Measurements from ENCODE around the gene EDN1. TPM values are rescaled to one million over a fixed set of nuclear protein-coding genes. Genes with fewer than 3 reads are reported as not detected.

EDN1 gene
- total and polyA plus RNA-seq, 5 donors from 2014 or later = 1.1 TPM; not detected in 4

DNA sequence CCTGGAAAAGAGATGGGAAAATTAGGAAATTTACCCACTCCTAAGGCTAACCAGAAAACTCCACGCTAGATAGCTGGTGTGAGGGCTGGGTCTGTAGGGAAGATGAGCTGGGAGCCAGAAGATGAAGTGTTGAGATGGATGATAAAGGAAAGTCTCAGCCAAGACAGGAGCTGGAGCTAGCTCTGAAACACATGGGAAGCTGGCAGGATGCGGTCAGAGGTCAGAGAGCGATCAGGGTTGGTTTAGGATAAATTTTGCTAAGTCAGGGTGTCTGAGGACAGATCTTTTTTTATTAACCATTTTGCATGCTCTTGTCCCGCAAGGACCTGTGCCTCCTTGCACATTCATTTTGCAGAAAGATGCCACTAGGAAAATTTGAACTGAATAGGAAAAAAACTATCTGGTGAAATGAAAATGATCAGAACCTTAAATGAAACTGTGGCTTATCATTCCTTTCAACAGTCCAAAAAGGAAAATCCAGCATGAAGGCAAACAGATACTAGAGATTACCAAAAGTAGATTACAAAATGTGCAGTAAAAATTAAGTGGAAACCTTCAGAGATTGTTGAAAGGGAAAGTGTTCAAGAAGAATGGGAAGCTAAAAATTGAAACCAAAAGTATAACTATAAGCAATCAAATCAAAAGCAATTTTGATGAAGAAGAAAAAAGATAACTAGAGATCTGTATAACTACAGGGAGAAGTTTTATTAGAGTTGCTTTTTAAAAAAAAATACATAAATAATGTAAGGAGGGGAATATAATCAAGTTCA lies 10.7 kb upstream of the EDN1 start:
- peaks cover 0 to 4% (median 1%) of the 10 kb centered on the region in 4 donors for H3K4me1 Mint-ChIP-seq
- H3K27me3 Mint-ChIP-seq = peaks cover 54% of the 10 kb centered on the region
- DNase-seq (no peak), ATAC-seq (ENCODE audit: low read depth in 2 of 2) (no peak)
- no peak overlapping the region for H3K27ac Mint-ChIP-seq
- H3K27me3 ChIP-seq (ENCODE audit: control insufficient read depth, insufficient read depth, low read length) = peaks cover 9% of the 10 kb centered on the region
- peaks cover 4% of the 10 kb centered on the region for H3K36me3 Mint-ChIP-seq
- H3K4me1 ChIP-seq (ENCODE audit: control insufficient read depth, insufficient read depth, low read length, poor library complexity, severe bottlenecking) = no peaks in the 10 kb centered on the region
- peaks cover 0 to 3% (median 0%) of the 10 kb centered on the region in 7 donors for H3K9me3 Mint-ChIP-seq
- no peak overlapping the region for H3K27ac ChIP-seq (ENCODE audit: insufficient read depth, low read length, poor library complexity, severe bottlenecking)
- H3K4me3 ChIP-seq (ENCODE audit: low read depth, low read length) = no peak overlapping the region
- no peak overlapping the region for H3K4me3 Mint-ChIP-seq
- H3K36me3 ChIP-seq (ENCODE audit: control insufficient read depth, insufficient read depth, low read length) = no peaks in the 10 kb centered on the region
- H3K9me3 ChIP-seq (ENCODE audit: control insufficient read depth in 2 of 2, low read length in 2 of 2) = no peaks in the 10 kb centered on the region

DNA sequence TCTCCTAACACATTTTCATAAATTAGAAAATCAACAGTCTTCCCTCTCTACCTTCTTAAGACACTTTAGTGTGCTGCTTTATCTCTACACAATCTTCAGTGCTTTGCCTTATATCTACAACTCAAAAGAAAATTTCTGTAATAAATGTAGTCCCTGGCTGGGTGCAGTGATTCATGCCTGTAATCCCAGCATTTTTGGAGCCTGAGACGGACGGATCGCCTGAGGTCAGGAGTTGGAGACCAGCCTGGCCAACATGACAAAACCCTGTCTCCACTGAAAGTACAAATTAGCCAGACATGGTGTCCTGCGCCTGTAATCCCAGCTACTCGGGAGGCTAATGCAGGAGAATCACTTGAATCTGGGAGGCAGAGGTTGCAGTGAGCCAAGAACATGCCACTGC lies 9.7 kb upstream of the EDN1 start:
- Mint-ChIP-seq H3K4me1 (peaks cover 0 to 4% (median 1%) of the 10 kb centered on the region in 4 donors), H3K27ac (no peak overlapping the region), H3K9me3 (peaks cover 0 to 3% (median 0%) of the 10 kb centered on the region in 7 donors), H3K27me3 (peaks cover 62% of the 10 kb centered on the region), H3K4me3 (no peak overlapping the region), H3K36me3 (peaks cover 4% of the 10 kb centered on the region)
- no peaks in the 10 kb centered on the region for H3K9me3 ChIP-seq (ENCODE audit: control insufficient read depth in 2 of 2, low read length in 2 of 2)
- H3K4me1 ChIP-seq (ENCODE audit: control insufficient read depth, insufficient read depth, low read length, poor library complexity, severe bottlenecking) = no peaks in the 10 kb centered on the region
- ATAC-seq (ENCODE audit: low read depth in 2 of 2) (no peak), DNase-seq (no peak)
- no peak overlapping the region for H3K27ac ChIP-seq (ENCODE audit: insufficient read depth, low read length, poor library complexity, severe bottlenecking)
- no peak overlapping the region for H3K4me3 ChIP-seq (ENCODE audit: low read depth, low read length)
- no peaks in the 10 kb centered on the region for H3K36me3 ChIP-seq (ENCODE audit: control insufficient read depth, insufficient read depth, low read length)
- H3K27me3 ChIP-seq (ENCODE audit: control insufficient read depth, insufficient read depth, low read length) = peaks cover 9% of the 10 kb centered on the region

DNA sequence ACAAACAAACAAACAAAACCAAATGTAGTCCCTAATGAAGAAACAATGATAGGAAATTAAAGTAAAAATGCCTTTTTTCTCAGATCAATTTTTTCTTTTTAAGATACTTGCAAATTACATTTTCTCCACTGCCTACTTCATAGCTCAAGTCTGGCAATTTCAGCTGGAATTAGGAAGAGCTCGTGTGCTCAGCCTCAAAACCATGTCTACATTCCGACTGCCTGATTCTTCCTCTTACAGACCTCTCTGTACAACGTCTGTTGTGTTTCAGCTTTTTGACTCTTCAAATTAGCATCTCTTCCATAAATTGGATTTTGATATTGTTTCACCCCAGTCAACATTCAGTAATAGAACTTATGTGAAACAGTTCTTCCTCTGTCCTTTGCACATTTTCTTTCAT lies 9.3 kb upstream of the EDN1 start:
- H3K4me1 Mint-ChIP-seq = peaks cover 0 to 4% (median 1%) of the 10 kb centered on the region in 4 donors
- H3K27ac ChIP-seq (ENCODE audit: insufficient read depth, low read length, poor library complexity, severe bottlenecking) = no peak overlapping the region
- ATAC-seq (ENCODE audit: low read depth in 2 of 2) = no peak
- H3K9me3 Mint-ChIP-seq = peaks cover 0 to 3% (median 0%) of the 10 kb centered on the region in 7 donors
- no peaks in the 10 kb centered on the region for H3K36me3 ChIP-seq (ENCODE audit: control insufficient read depth, insufficient read depth, low read length)
- H3K4me3 ChIP-seq (ENCODE audit: low read depth, low read length) = no peak overlapping the region
- H3K27me3 ChIP-seq (ENCODE audit: control insufficient read depth, insufficient read depth, low read length) = peaks cover 9% of the 10 kb centered on the region
- H3K4me3 Mint-ChIP-seq = no peak overlapping the region
- peaks cover 4% of the 10 kb centered on the region for H3K36me3 Mint-ChIP-seq
- peaks cover 62% of the 10 kb centered on the region for H3K27me3 Mint-ChIP-seq
- no peaks in the 10 kb centered on the region for H3K9me3 ChIP-seq (ENCODE audit: control insufficient read depth in 2 of 2, low read length in 2 of 2)
- H3K4me1 ChIP-seq (ENCODE audit: control insufficient read depth, insufficient read depth, low read length, poor library complexity, severe bottlenecking) = no peaks in the 10 kb centered on the region
- no peak for DNase-seq
- H3K27ac Mint-ChIP-seq = no peak overlapping the region

DNA sequence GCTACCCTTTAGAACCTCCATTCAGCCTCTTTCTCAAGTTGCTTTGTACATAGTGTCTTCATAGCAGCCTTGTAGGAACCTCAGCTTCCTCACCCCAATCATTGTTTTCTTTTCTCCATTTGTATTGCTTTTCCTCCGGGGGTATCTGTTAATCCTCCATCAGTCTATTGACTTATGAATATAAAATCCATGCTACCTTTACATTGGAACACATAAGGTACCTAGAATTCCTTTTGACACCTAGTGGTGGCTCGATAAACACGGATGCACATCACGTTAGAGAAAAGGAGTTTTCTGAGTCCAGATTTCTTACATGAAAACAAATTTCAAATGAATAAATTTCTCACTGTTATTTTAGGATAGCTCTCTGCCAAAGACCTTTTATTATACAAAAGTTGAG lies 6.3 kb upstream of the EDN1 start:
- Mint-ChIP-seq H3K27me3 (peaks cover 46% of the 10 kb centered on the region), H3K27ac (no peak overlapping the region), H3K36me3 (no peaks in the 10 kb centered on the region), H3K9me3 (peaks cover 0 to 1% (median 0%) of the 10 kb centered on the region in 7 donors), H3K4me1 (peaks cover 0 to 3% (median 0%) of the 10 kb centered on the region in 4 donors), H3K4me3 (no peak overlapping the region)
- DNase-seq (no peak), ATAC-seq (ENCODE audit: low read depth in 2 of 2) (no peak)
- Histone ChIP-seq H3K4me1 (ENCODE audit: control insufficient read depth, insufficient read depth, low read length, poor library complexity, severe bottlenecking) (no peaks in the 10 kb centered on the region), H3K27me3 (ENCODE audit: control insufficient read depth, insufficient read depth, low read length) (peaks cover 6% of the 10 kb centered on the region), H3K9me3 (ENCODE audit: control insufficient read depth in 2 of 2, low read length in 2 of 2) (no peaks in the 10 kb centered on the region), H3K4me3 (ENCODE audit: low read depth, low read length) (no peak overlapping the region), H3K36me3 (ENCODE audit: control insufficient read depth, insufficient read depth, low read length) (no peaks in the 10 kb centered on the region), H3K27ac (ENCODE audit: insufficient read depth, low read length, poor library complexity, severe bottlenecking) (no peak overlapping the region)

DNA sequence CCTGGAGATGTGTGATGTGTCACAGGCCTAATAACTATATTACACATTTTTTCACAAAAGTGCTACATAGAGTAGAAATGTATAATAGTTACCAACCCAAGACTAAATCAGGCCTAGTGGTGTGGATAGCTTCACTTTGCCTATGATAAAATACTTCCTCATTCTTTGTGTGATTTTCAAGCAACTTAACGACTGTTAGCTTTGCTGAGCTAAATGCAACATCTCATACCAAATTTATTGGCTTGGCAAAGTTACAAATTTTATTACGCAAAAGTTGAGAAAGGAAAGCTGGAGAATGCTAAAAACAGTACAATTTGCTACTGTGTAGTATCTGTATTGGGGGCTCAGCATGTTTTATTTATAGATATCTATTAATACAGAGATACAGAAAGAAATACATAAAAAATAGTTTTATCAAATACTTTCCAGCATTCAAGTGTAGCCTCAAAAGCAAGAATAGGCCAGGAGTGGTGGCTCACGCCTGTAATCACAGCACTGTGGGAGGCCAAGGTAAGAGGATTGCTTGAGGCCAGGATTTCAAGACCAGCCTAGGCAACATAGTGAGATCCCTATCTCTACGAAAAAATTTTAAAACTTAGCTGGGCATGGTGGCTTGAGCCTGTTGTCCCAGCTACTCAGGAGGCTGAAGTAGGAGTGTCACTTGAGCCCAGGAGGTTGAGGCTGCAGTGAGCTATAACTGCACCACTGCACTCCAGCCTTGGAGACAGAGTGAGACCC lies 3.6 kb upstream of the EDN1 start:
- Mint-ChIP-seq H3K27ac (no peak overlapping the region), H3K4me1 (peaks cover 10 to 18% (median 13%) of the 10 kb centered on the region in 4 donors), H3K36me3 (no peaks in the 10 kb centered on the region), H3K9me3 (peaks cover 0 to 1% (median 0%) of the 10 kb centered on the region in 7 donors), H3K27me3 (peaks cover 52% of the 10 kb centered on the region), H3K4me3 (no peak overlapping the region)
- no peaks in the 10 kb centered on the region for H3K36me3 ChIP-seq (ENCODE audit: control insufficient read depth, insufficient read depth, low read length)
- no peak for DNase-seq
- H3K4me3 ChIP-seq (ENCODE audit: low read depth, low read length) = no peak overlapping the region
- H3K27me3 ChIP-seq (ENCODE audit: control insufficient read depth, insufficient read depth, low read length) = peaks cover 6% of the 10 kb centered on the region
- H3K27ac ChIP-seq (ENCODE audit: insufficient read depth, low read length, poor library complexity, severe bottlenecking) = no peak overlapping the region
- no peaks in the 10 kb centered on the region for H3K9me3 ChIP-seq (ENCODE audit: control insufficient read depth in 2 of 2, low read length in 2 of 2)
- ATAC-seq (ENCODE audit: low read depth in 2 of 2) = no peak
- H3K4me1 ChIP-seq (ENCODE audit: control insufficient read depth, insufficient read depth, low read length, poor library complexity, severe bottlenecking) = peaks cover 14% of the 10 kb centered on the region

DNA sequence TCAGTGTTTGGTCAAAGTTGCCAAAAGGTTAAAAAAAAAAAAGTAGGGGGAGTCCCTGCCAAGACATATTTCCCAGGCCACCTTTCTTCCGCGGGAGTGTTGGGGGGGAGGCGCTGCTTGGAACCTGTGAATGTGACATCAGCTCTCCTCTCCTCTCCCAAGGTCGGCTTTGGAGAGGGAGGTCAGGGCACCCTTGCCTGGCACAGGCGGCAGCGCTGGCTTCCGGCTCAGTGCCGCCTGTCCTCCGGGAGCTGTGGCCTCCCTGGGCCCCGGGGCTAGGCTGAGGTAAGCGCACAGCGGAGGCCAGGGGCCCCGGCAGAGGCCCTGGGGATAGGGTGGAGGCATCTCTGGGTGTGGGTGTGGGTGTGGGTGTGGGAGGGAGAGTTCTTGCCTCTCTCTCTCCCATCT lies 1.9 kb upstream of the EDN1 start:
- Histone ChIP-seq H3K27me3 (ENCODE audit: control insufficient read depth, insufficient read depth, low read length) (peaks cover 18% of the 10 kb centered on the region), H3K9me3 (ENCODE audit: control insufficient read depth in 2 of 2, low read length in 2 of 2) (no peaks in the 10 kb centered on the region), H3K4me3 (ENCODE audit: low read depth, low read length) (no peak overlapping the region), H3K36me3 (ENCODE audit: control insufficient read depth, insufficient read depth, low read length) (no peaks in the 10 kb centered on the region), H3K4me1 (ENCODE audit: control insufficient read depth, insufficient read depth, low read length, poor library complexity, severe bottlenecking) (peaks cover 14% of the 10 kb centered on the region), H3K27ac (ENCODE audit: insufficient read depth, low read length, poor library complexity, severe bottlenecking) (no peak overlapping the region)
- Mint-ChIP-seq H3K9me3 (peaks cover 0 to 1% (median 0%) of the 10 kb centered on the region in 7 donors), H3K36me3 (peaks cover under 1% of the 10 kb centered on the region), H3K27me3 (peaks cover 60% of the 10 kb centered on the region), H3K27ac (no peak overlapping the region), H3K4me3 (no peak overlapping the region), H3K4me1 (peaks cover 10 to 19% (median 13%) of the 10 kb centered on the region in 4 donors)
- DNase-seq = no peak
- ATAC-seq (ENCODE audit: low read depth in 2 of 2) = no peak

DNA sequence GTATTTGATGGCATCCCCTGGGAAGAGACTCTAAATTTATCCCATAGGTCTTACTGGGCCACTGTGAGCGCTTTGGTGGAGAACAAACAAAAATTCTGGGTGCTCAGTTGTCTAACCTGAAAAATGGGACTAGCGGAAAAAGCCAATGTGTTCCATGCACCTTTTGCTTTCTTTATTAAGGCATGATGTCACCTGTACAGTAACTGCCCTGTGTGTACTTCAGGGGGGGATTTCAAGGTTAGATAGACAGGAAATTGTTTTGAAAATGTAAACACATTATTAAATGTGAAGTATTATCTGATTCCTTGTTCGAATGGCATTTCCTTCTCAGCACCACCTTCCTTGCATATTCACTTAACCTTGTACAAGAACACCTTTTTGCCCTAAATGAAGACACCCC lies 1.2 kb upstream of the EDN1 start:
- H3K4me3 Mint-ChIP-seq = peak overlapping the region in 3 of 4 donors; percentile 79 to 91 (median 87)
- peaks cover 24% of the 10 kb centered on the region for H3K27me3 ChIP-seq (ENCODE audit: control insufficient read depth, insufficient read depth, low read length)
- peaks cover 3% of the 10 kb centered on the region for H3K36me3 Mint-ChIP-seq
- no peak overlapping the region for H3K27ac ChIP-seq (ENCODE audit: insufficient read depth, low read length, poor library complexity, severe bottlenecking)
- ATAC-seq (ENCODE audit: low read depth in 2 of 2) (no peak), DNase-seq (no peak)
- no peak overlapping the region for H3K27ac Mint-ChIP-seq
- H3K4me3 ChIP-seq (ENCODE audit: low read depth, low read length) = no peak overlapping the region
- H3K36me3 ChIP-seq (ENCODE audit: control insufficient read depth, insufficient read depth, low read length) = no peaks in the 10 kb centered on the region
- no peaks in the 10 kb centered on the region for H3K9me3 Mint-ChIP-seq
- peaks cover 10 to 19% (median 13%) of the 10 kb centered on the region in 4 donors for H3K4me1 Mint-ChIP-seq
- H3K9me3 ChIP-seq (ENCODE audit: control insufficient read depth in 2 of 2, low read length in 2 of 2) = no peaks in the 10 kb centered on the region
- H3K4me1 ChIP-seq (ENCODE audit: control insufficient read depth, insufficient read depth, low read length, poor library complexity, severe bottlenecking) = peaks cover 14% of the 10 kb centered on the region
- H3K27me3 Mint-ChIP-seq = peaks cover 60% of the 10 kb centered on the region

Measured in CD4-positive, CD25-positive, alpha-beta regulatory T cell (primary cell).